HepG2 (cell line): Measurements from ENCODE around the gene LITAFD. TPM values are rescaled to one million over a fixed set of nuclear protein-coding genes. Genes with fewer than 3 reads are reported as not detected.

Source experiments
- ATRX ChIP-seq: sonication (generic); formaldehyde crosslinking; IDR thresholded peaks from 2 replicates; pipeline ENCODE4 v1.4.0; 2020; ENCODE audit warnings: missing genetic modification reagents, borderline replicate concordance
- CREM ChIP-seq, 2 experiments: sonication (generic) in 1 of 2; formaldehyde crosslinking in 1 of 2; IDR thresholded peaks; 2 replicates each; pipeline versions ENCODE4 v1.4.0 to v1.6.1; 2016 to 2020; ENCODE audit warnings: antibody characterized with exemption in 1 of 2, mild to moderate bottlenecking in 1 of 2, missing genetic modification reagents in 1 of 2
- DR1 ChIP-seq: sonication (generic); formaldehyde crosslinking; IDR thresholded peaks from 2 replicates; pipeline ENCODE4 v1.8.0; 2021; ENCODE audit warnings: mild to moderate bottlenecking, missing genetic modification reagents, inconsistent platforms
- GTF2F1 ChIP-seq: fragments of 150-350 bp; IDR thresholded peaks from 2 replicates; pipeline ENCODE4 v1.6.1; 2014; ENCODE audit warnings: low read length
- MTA1 ChIP-seq: sonication (generic); formaldehyde crosslinking; IDR thresholded peaks from 2 replicates; pipeline ENCODE4 v1.4.0; 2020; ENCODE audit warnings: missing genetic modification reagents, mild to moderate bottlenecking, borderline replicate concordance
- NFE2 ChIP-seq: sonication (generic); formaldehyde crosslinking; IDR thresholded peaks from 2 replicates; pipeline ENCODE4 v1.4.0; 2020; ENCODE audit warnings: missing genetic modification reagents
- SSRP1 ChIP-seq: IDR thresholded peaks from 2 replicates; pipeline ENCODE4 v1.6.1; 2016; ENCODE audit warnings: control low read depth
- THAP11 ChIP-seq: IDR thresholded peaks from 2 replicates; pipeline ENCODE4 v1.6.1; 2016; ENCODE audit warnings: missing biosample characterization, missing genetic modification reagents
- THAP8 ChIP-seq: sonication (generic); formaldehyde crosslinking; IDR thresholded peaks from 2 replicates; pipeline ENCODE4 v1.5.1; 2020; ENCODE audit warnings: missing genetic modification reagents, mild to moderate bottlenecking, borderline replicate concordance
- TRIM22 ChIP-seq: fragments of 450-650 bp; IDR thresholded peaks from 2 replicates; pipeline ENCODE4 v1.6.1; 2017
- ZFP82 ChIP-seq: sonication (generic); formaldehyde crosslinking; IDR thresholded peaks from 2 replicates; pipeline ENCODE4 v1.5.1; 2020; ENCODE audit warnings: mild to moderate bottlenecking, missing genetic modification reagents, borderline replicate concordance
- ZNF468 ChIP-seq: sonication (generic); formaldehyde crosslinking; IDR thresholded peaks from 2 replicates; pipeline ENCODE4 v1.8.0; 2022; ENCODE audit warnings: mild to moderate bottlenecking, moderate library complexity, missing genetic modification reagents
- ZNF770 ChIP-seq: sonication (generic); formaldehyde crosslinking; IDR thresholded peaks from 2 replicates; pipeline ENCODE4 v1.5.0; 2020; ENCODE audit warnings: mild to moderate bottlenecking, missing genetic modification reagents
- ZNF83 ChIP-seq: sonication (generic); formaldehyde crosslinking; IDR thresholded peaks from 2 replicates; pipeline ENCODE4 v1.4.0; 2020; ENCODE audit warnings: missing genetic modification reagents, mild to moderate bottlenecking, borderline replicate concordance
- ZSCAN30 ChIP-seq: sonication (generic); formaldehyde crosslinking; IDR thresholded peaks from 2 replicates; pipeline ENCODE4 v1.5.0; 2020; ENCODE audit warnings: mild to moderate bottlenecking, missing genetic modification reagents
- polyA plus RNA-seq, 8 experiments: library from polyadenylated mRNA; depleted of rRNA in 3 of 8; stranded (reverse) in 7 of 8; unstranded in 1 of 8; fragments of >200 nt; fragmentation: Illumina TruSeq in 4 of 8; extraction: Trizol in 4 of 8; gene quantifications; 2 replicates each; pipeline versions ENCODE4 v1.2.1 to v1.2.3, GENCODE V29; 2011 to 2016; ENCODE audit warnings: low read depth in 4 of 8, missing spikeins in 1 of 8, mixed read lengths in 1 of 8; ENCODE audit not compliant: insufficient read depth in 1 of 8
- total RNA-seq, 5 experiments: library from RNA; depleted of rRNA; stranded (reverse); fragments of >200 nt; fragmentation: Illumina TruSeq; extraction: Trizol; gene quantifications; 2 replicates each; pipeline ENCODE4 v1.2.3, GENCODE V29; 2016; ENCODE audit warnings: low read depth in 1 of 5
- TF ChIP-seq, protein P1 (sequence below), 2 experiments: fragments of 450-650 bp in 1 of 2; sonication (generic) in 1 of 2; formaldehyde crosslinking; IDR thresholded peaks; 2 replicates each; pipeline versions ENCODE4 v1.5.0 to v1.8.0; 2020 to 2022; ENCODE audit warnings: mild to moderate bottlenecking in 1 of 2, missing genetic modification reagents in 1 of 2
- TF ChIP-seq, protein P2 (sequence below): sonication (generic); formaldehyde crosslinking; IDR thresholded peaks from 2 replicates; pipeline ENCODE4 v1.5.0; 2020; ENCODE audit warnings: mild to moderate bottlenecking, low read depth, missing genetic modification reagents, borderline replicate concordance
- TF ChIP-seq, protein P3 (sequence below): sonication (generic); formaldehyde crosslinking; IDR thresholded peaks from 2 replicates; pipeline ENCODE4 v1.5.0; 2020; ENCODE audit warnings: mild to moderate bottlenecking, missing genetic modification reagents, borderline replicate concordance

Gene LITAFD
- total and polyA plus RNA-seq, 2 of the 13 experiments (the other 11 are each of a cell fraction or from before 2014, with no cell fraction given), result not detected

DNA sequence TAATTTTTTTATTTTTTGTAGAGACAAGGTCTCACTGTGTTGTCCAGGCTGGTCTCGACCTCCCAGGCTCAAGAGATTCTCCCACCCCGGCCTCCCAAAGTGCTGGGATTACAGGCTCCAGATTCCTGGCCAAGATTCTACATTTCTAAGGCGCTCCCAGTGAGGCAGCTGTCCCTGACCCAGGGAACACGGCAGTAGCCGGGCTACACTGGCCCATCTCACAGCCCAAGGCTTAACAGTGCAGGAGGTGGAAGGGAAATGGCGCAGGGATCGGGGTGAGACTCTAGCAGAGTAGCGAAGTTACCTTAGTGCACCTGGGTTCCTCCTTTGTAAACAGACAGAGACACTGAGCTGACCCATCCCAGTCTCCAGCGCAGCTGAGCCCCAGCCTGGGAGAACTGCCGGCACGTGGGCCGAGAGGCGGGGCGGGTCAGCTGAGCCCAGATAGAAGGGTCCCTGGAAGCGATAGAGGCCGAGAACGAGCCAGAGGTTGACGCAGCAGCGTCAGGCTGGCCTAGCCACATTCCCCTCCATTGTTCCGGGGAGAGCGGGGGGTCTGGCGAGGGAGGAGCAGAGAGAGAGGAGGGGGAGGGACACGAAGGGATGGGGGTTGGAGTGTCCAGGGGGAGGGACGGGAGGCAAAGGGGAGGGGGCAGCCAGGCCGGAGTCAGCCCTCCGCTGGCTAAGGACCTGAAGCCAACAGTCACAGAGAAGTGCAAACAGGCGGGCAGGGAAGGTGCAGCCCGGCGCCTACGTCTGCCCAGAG lies 15.8 kb upstream of the LITAFD start (continued):
- TF ChIP-seq, protein P1, sequence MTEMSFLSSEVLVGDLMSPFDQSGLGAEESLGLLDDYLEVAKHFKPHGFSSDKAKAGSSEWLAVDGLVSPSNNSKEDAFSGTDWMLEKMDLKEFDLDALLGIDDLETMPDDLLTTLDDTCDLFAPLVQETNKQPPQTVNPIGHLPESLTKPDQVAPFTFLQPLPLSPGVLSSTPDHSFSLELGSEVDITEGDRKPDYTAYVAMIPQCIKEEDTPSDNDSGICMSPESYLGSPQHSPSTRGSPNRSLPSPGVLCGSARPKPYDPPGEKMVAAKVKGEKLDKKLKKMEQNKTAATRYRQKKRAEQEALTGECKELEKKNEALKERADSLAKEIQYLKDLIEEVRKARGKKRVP (CRISPR knock-in tag; IDR thresholded peaks at IDR 0.05), result no peak
- no peak; the same call in 1 of the 2 replicates for TF ChIP-seq ZSCAN30 (CRISPR knock-in tag)
- peak; percentile 29; the same call in 1 of the 2 replicates for TF ChIP-seq ZNF770 (CRISPR knock-in tag)
- peak; percentile 91; the same call in 1 of the 2 replicates for TF ChIP-seq MTA1 (CRISPR knock-in tag)
- TF ChIP-seq SSRP1, result 0 out of 2 replicates have a peak, but pooled peaks have one; percentile 36
- TF ChIP-seq THAP11 (CRISPR knock-in tag), result peak; percentile 50; the same call in 1 of the 2 replicates
- TF ChIP-seq GTF2F1, result no peak
- peak; percentile 26; the same call in 1 of the 2 replicates for TF ChIP-seq CREM (IDR thresholded peaks at IDR 0.05)
- TF ChIP-seq CREM (CRISPR knock-in tag; IDR thresholded peaks at IDR 0.05), result no peak
- no peak for TF ChIP-seq TRIM22
- TF ChIP-seq ATRX (CRISPR knock-in tag), result no peak
- no peak for TF ChIP-seq ZNF468 (CRISPR knock-in tag)
- peak; percentile 85; the same call in 1 of the 2 replicates for TF ChIP-seq THAP8 (CRISPR knock-in tag)
- TF ChIP-seq ZNF83 (CRISPR knock-in tag), result no peak
- TF ChIP-seq, protein P2, sequence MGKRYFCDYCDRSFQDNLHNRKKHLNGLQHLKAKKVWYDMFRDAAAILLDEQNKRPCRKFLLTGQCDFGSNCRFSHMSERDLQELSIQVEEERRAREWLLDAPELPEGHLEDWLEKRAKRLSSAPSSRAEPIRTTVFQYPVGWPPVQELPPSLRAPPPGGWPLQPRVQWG (CRISPR knock-in tag), result no peak
- no peak for TF ChIP-seq ZFP82 (CRISPR knock-in tag)
- TF ChIP-seq, protein P3, sequence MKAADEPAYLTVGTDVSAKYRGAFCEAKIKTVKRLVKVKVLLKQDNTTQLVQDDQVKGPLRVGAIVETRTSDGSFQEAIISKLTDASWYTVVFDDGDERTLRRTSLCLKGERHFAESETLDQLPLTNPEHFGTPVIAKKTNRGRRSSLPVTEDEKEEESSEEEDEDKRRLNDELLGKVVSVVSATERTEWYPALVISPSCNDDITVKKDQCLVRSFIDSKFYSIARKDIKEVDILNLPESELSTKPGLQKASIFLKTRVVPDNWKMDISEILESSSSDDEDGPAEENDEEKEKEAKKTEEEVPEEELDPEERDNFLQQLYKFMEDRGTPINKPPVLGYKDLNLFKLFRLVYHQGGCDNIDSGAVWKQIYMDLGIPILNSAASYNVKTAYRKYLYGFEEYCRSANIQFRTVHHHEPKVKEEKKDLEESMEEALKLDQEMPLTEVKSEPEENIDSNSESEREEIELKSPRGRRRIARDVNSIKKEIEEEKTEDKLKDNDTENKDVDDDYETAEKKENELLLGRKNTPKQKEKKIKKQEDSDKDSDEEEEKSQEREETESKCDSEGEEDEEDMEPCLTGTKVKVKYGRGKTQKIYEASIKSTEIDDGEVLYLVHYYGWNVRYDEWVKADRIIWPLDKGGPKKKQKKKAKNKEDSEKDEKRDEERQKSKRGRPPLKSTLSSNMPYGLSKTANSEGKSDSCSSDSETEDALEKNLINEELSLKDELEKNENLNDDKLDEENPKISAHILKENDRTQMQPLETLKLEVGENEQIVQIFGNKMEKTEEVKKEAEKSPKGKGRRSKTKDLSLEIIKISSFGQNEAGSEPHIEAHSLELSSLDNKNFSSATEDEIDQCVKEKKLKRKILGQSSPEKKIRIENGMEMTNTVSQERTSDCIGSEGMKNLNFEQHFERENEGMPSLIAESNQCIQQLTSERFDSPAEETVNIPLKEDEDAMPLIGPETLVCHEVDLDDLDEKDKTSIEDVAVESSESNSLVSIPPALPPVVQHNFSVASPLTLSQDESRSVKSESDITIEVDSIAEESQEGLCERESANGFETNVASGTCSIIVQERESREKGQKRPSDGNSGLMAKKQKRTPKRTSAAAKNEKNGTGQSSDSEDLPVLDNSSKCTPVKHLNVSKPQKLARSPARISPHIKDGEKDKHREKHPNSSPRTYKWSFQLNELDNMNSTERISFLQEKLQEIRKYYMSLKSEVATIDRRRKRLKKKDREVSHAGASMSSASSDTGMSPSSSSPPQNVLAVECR (CRISPR knock-in tag), result peak; percentile 95
- no peak for TF ChIP-seq DR1 (CRISPR knock-in tag)
- 0 out of 2 replicates have a peak, but pooled peaks have one; percentile 23 for TF ChIP-seq NFE2
